ENCODE results near the gene PRF1. TPM values are rescaled to one million over a fixed set of nuclear protein-coding genes. Genes with fewer than 3 reads are reported as not detected.

PRF1 gene
- total RNA-seq, 2 donors from 2014 or later, result not detected

DNA sequence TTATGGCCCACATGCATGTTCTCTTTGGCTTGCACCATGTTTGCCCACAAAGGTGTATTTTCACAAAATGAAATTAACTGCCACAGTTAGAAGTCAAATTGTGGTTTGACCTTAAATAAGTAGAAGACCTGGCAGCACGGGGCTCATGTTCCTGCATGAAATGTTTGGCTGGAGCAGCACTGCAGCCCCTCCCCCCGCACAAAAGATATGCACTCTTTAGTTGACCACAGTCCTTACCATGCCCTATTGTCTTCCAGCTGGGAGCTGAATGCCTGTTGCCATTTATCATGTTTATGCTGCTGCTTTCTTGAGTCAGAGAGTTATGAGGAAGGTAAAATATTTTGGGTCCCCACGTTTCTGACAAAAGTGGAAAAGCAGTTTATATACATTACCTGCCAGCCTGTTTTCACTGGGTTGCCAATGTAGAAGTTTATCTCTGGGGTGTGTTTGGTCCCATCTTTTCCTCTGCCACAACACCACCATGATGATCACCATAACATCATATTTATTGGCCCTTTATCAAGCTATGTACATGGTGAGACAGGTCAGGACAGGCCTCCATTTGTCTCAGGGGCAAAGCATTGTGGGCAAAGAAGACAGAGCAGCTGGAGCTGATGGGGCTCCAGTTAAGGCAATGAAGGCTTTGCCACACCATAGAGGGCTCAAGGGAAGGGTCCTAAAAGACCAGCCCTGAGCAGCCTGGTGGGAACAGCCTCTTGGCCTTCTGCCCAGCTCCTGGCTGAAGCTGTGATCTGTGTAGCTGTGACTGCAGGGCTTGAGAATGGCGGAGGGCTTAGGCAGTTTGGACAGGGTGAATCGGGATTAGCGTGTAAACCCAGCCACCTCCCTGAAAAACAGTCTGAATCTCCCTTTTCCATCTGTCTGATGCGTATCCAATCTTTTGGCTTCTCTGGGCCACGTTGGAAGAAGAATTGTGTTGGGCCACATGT lies 5.4 kb downstream of the PRF1 start:
- WGBS, 2 experiments (ENCODE audit: insufficient coverage in 1 of 2, insufficient read length in 1 of 2), result 90 to 92% methylated on average over 7 to 8 of the region's 8 CpGs
- H3K27ac Mint-ChIP-seq, result no peak overlapping the region

DNA sequence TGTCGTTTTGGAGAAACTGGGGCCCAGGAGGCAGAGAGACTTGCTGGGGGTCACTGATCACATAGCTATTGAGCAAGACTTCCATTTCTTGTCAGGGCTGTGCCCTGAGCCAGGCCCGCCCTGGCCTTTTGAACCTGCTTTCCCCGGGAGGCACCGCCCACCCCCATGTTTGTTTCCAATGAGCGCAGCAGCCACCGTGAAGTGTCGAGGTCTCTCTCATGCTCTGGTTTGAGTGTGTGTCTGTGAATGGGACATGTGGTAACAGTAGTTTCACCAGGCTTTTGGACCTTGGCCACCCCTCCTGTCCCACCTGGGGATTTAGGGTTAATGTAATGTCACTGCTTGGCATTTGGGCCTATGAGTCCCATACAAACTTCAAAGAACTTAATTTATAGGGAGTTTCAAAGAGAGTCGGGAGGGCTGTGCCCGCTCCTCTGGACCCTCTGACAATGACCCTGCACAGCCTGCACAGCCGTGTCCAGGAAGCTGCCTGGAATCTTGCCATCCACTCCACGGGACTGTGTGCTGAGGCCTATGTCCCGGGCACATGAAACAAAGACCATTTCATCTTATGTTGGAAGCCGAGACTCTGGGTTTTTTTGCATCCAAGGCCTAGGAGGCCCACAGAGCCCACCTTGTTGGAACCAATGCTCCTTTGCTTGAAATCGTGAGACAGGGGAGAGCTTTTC lies 6.3 kb downstream of the PRF1 start:
- H3K4me1 ChIP-seq (ENCODE audit: control insufficient read depth, insufficient read depth, low read length), result no peaks in the 10 kb centered on the region
- H3K27ac ChIP-seq (ENCODE audit: low read depth, low read length), result no peak overlapping the region
- H3K4me3 ChIP-seq (ENCODE audit: low read length), result no peak overlapping the region
- 87 to 91% methylated on average over 14 of the region's 14 CpGs for WGBS, 2 experiments (ENCODE audit: insufficient coverage in 1 of 2, insufficient read length in 1 of 2)
- H3K36me3 Mint-ChIP-seq (ENCODE audit: low read depth), result no peaks in the 10 kb centered on the region
- H3K9me3 ChIP-seq (ENCODE audit: control insufficient read depth, low read length), result no peaks in the 10 kb centered on the region
- no peak overlapping the region for H3K27ac Mint-ChIP-seq
- DNase-seq, result no peak
- no peaks in the 10 kb centered on the region for H3K27me3 ChIP-seq (ENCODE audit: control insufficient read depth, insufficient read depth, low read length, poor library complexity, severe bottlenecking)
- no peaks in the 10 kb centered on the region for H3K9me3 Mint-ChIP-seq
- no peaks in the 10 kb centered on the region for H3K36me3 ChIP-seq (ENCODE audit: control insufficient read depth, insufficient read depth, low read length)
- no peak overlapping the region for H3K9ac ChIP-seq (ENCODE audit: extremely low read depth, low read length, poor library complexity, severe bottlenecking)
- TF ChIP-seq, protein P1, sequence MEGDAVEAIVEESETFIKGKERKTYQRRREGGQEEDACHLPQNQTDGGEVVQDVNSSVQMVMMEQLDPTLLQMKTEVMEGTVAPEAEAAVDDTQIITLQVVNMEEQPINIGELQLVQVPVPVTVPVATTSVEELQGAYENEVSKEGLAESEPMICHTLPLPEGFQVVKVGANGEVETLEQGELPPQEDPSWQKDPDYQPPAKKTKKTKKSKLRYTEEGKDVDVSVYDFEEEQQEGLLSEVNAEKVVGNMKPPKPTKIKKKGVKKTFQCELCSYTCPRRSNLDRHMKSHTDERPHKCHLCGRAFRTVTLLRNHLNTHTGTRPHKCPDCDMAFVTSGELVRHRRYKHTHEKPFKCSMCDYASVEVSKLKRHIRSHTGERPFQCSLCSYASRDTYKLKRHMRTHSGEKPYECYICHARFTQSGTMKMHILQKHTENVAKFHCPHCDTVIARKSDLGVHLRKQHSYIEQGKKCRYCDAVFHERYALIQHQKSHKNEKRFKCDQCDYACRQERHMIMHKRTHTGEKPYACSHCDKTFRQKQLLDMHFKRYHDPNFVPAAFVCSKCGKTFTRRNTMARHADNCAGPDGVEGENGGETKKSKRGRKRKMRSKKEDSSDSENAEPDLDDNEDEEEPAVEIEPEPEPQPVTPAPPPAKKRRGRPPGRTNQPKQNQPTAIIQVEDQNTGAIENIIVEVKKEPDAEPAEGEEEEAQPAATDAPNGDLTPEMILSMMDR (conservative IDR thresholded peaks at IDR 0.05), result no peak
- H3K4me3 Mint-ChIP-seq, result no peak overlapping the region
- H3K27me3 Mint-ChIP-seq (ENCODE audit: insufficient read depth), result no peaks in the 10 kb centered on the region
- peaks cover 13% of the 10 kb centered on the region for H3K4me1 Mint-ChIP-seq

More for the DNA sequence above, 5.4 kb downstream of the PRF1 start:
- TF ChIP-seq, protein P1 (conservative IDR thresholded peaks at IDR 0.05), result no peak
- DNase-seq, result no peak
- Mint-ChIP-seq H3K27me3 (ENCODE audit: insufficient read depth) (no peaks in the 10 kb centered on the region), H3K4me1 (peaks cover 13% of the 10 kb centered on the region), H3K4me3 (no peak overlapping the region), H3K9me3 (no peaks in the 10 kb centered on the region), H3K36me3 (ENCODE audit: low read depth) (no peaks in the 10 kb centered on the region)
- Histone ChIP-seq H3K27me3 (ENCODE audit: control insufficient read depth, insufficient read depth, low read length, poor library complexity, severe bottlenecking) (no peaks in the 10 kb centered on the region), H3K9ac (ENCODE audit: extremely low read depth, low read length, poor library complexity, severe bottlenecking) (no peak overlapping the region), H3K9me3 (ENCODE audit: control insufficient read depth, low read length) (no peaks in the 10 kb centered on the region), H3K4me1 (ENCODE audit: control insufficient read depth, insufficient read depth, low read length) (no peaks in the 10 kb centered on the region), H3K27ac (ENCODE audit: low read depth, low read length) (no peak overlapping the region), H3K36me3 (ENCODE audit: control insufficient read depth, insufficient read depth, low read length) (no peaks in the 10 kb centered on the region), H3K4me3 (ENCODE audit: low read length) (no peak overlapping the region)

DNA sequence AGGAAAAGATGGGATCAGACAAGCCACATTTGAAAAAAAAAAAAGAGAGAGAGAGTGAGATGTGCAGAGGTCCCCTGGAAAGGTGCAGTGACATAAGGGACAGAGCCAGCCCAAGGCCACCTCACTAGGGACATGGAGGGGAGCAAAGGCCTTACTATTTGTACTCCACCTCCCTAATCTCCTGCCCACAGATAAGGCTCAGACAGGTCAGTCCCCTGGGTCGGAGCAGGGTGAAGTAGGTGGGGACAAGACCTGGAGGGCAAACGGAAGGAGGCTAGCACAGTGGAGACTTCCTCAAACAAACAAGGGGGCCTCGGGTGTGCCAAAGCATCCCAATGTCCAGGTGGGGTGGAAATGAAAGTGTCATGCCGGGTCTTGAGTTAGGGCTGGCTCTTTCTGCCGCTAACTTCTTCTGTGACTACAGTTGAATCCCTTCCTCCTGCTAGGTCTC lies 7.0 kb downstream of the PRF1 start:
- 87 to 92% methylated on average over 2 to 5 of the region's 5 CpGs for WGBS, 2 experiments (ENCODE audit: insufficient coverage in 1 of 2, insufficient read length in 1 of 2)
- Mint-ChIP-seq H3K27ac (no peak overlapping the region), H3K4me1 (peaks cover 13% of the 10 kb centered on the region), H3K27me3 (ENCODE audit: insufficient read depth) (no peaks in the 10 kb centered on the region), H3K4me3 (no peak overlapping the region), H3K36me3 (ENCODE audit: low read depth) (no peaks in the 10 kb centered on the region), H3K9me3 (no peaks in the 10 kb centered on the region)
- peak; percentile 39 for DNase-seq
- Histone ChIP-seq H3K9ac (ENCODE audit: extremely low read depth, low read length, poor library complexity, severe bottlenecking) (no peak overlapping the region), H3K36me3 (ENCODE audit: control insufficient read depth, insufficient read depth, low read length) (no peaks in the 10 kb centered on the region), H3K27ac (ENCODE audit: low read depth, low read length) (no peak overlapping the region), H3K27me3 (ENCODE audit: control insufficient read depth, insufficient read depth, low read length, poor library complexity, severe bottlenecking) (no peaks in the 10 kb centered on the region), H3K9me3 (ENCODE audit: control insufficient read depth, low read length) (no peaks in the 10 kb centered on the region), H3K4me1 (ENCODE audit: control insufficient read depth, insufficient read depth, low read length) (no peaks in the 10 kb centered on the region), H3K4me3 (ENCODE audit: low read length) (no peak overlapping the region)
- TF ChIP-seq, protein P1 (conservative IDR thresholded peaks at IDR 0.05), result no peak
